HG03175 (cell line): ENCODE measurements around the gene CRBN.

Experiments used
- ATAC-seq: cut with Tn5 transposase; IDR thresholded peaks from one replicate; pipeline ENCODE4 v1.9.1; 2021; ENCODE audit warnings: mild to moderate bottlenecking, moderate library complexity; ENCODE audit not compliant: unreplicated experiment

CRBN gene

GRCh38 chr3:3179407-3180094 lies at the start of gene CRBN:
CRBN (minus strand) TSS chr3:3179691; CDS start chr3:3179687, 4 bp downstream.
- ATAC-seq = peak; percentile 98

GRCh38 chr3:3227640-3228039 lies 48.1 kb upstream of the CRBN start:
- ATAC-seq = no peak

- ATAC-seq = no peak
Observed at GRCh38 chr3:3221528-3221927, 42.0 kb upstream of the CRBN start.

GRCh38 chr3:3216401-3216800 lies 36.9 kb upstream of the CRBN start:
- ATAC-seq = no peak

GRCh38 chr3:3212781-3213440 lies 33.4 kb upstream of the CRBN start:
- no peak for ATAC-seq

- ATAC-seq = no peak
Observed at GRCh38 chr3:3209714-3210113, 30.2 kb upstream of the CRBN start.

GRCh38 chr3:3209057-3209456 lies 29.6 kb upstream of the CRBN start:
- ATAC-seq = no peak

- ATAC-seq = peak; percentile 87
Observed at GRCh38 chr3:3201611-3202010, 22.1 kb upstream of the CRBN start.

GRCh38 chr3:3200632-3201212 lies 21.2 kb upstream of the CRBN start:
- ATAC-seq = peak; percentile 73

GRCh38 chr3:3199306-3199705 lies 19.8 kb upstream of the CRBN start:
- no peak for ATAC-seq

- ATAC-seq = no peak
Observed at GRCh38 chr3:3196148-3196861, 16.8 kb upstream of the CRBN start.

GRCh38 chr3:3194861-3195260 lies 15.4 kb upstream of the CRBN start:
- no peak for ATAC-seq

GRCh38 chr3:3192286-3192675 lies 12.8 kb upstream of the CRBN start:
- ATAC-seq = no peak

- no peak for ATAC-seq
Observed at GRCh38 chr3:3191675-3192285, 12.3 kb upstream of the CRBN start.

GRCh38 chr3:3189961-3190360 lies 10.5 kb upstream of the CRBN start:
- ATAC-seq = no peak

- ATAC-seq = no peak
Observed at GRCh38 chr3:3189102-3189727, 9.7 kb upstream of the CRBN start.

GRCh38 chr3:3184876-3185275 lies 5.4 kb upstream of the CRBN start:
- no peak for ATAC-seq

- ATAC-seq = no peak
Observed at GRCh38 chr3:3180456-3180855, 965 bp upstream of the CRBN start.

- ATAC-seq = peak; percentile 2
Observed at GRCh38 chr3:3178498-3179328, 778 bp downstream of the CRBN start.
